Fibroblast of lung (primary cell): ENCODE data around the gene USH1C.

Experiments used
- EZH2 ChIP-seq: IDR thresholded peaks from 2 replicates; pipeline ENCODE4 v1.5.1; 2012; ENCODE audit warnings: low read length, control low read depth, mild to moderate bottlenecking; ENCODE audit errors: missing control alignments
- TF ChIP-seq, protein P1 (sequence below), 2 donors: IDR thresholded peaks in 1 of 2; conservative IDR thresholded peaks in 1 of 2; 1 replicate in 1 of 2; 2 replicates in 1 of 2; pipeline ENCODE4 v1.5.1; 2011 to 2012; ENCODE audit warnings: low read length in 2 of 2, control low read depth in 1 of 2, inconsistent platforms in 1 of 2, low read depth in 1 of 2, mild to moderate bottlenecking in 1 of 2

DNA sequence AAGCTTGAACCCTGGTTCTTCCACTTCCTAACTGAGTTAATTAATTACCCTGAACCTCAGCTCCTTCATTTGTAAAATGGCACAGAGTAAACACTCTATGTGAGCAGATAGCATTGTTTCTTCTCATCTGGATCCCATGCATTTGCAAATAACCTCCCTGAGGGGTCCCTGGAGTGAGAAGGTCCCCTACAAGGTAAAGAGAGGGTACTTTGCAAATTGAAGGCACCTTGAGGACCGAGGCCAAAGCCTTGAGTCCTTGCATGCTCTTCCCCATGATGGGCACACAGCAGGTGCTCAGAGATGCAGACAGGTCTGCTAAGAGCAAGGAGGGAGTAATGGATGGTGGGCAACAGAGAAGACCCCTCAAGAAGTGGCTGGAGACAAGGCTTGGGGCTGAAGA, 36.1 kb upstream of the USH1C start:
- TF ChIP-seq, protein P1, sequence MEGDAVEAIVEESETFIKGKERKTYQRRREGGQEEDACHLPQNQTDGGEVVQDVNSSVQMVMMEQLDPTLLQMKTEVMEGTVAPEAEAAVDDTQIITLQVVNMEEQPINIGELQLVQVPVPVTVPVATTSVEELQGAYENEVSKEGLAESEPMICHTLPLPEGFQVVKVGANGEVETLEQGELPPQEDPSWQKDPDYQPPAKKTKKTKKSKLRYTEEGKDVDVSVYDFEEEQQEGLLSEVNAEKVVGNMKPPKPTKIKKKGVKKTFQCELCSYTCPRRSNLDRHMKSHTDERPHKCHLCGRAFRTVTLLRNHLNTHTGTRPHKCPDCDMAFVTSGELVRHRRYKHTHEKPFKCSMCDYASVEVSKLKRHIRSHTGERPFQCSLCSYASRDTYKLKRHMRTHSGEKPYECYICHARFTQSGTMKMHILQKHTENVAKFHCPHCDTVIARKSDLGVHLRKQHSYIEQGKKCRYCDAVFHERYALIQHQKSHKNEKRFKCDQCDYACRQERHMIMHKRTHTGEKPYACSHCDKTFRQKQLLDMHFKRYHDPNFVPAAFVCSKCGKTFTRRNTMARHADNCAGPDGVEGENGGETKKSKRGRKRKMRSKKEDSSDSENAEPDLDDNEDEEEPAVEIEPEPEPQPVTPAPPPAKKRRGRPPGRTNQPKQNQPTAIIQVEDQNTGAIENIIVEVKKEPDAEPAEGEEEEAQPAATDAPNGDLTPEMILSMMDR (conservative IDR thresholded peaks at IDR 0.05 in 1 of 2, IDR thresholded peaks at IDR 0.05 in 1 of 2; ENCODE audit: low read depth in 1 of 2, low read length in 2 of 2): no peak
- TF ChIP-seq EZH2: no peak
